ENCODE data around the gene CETN1.

Gene CETN1

GRCh38 chr18:577643-578375 lies 2.4 kb upstream of the CETN1 start:
- no peak for DNase-seq

DNA sequence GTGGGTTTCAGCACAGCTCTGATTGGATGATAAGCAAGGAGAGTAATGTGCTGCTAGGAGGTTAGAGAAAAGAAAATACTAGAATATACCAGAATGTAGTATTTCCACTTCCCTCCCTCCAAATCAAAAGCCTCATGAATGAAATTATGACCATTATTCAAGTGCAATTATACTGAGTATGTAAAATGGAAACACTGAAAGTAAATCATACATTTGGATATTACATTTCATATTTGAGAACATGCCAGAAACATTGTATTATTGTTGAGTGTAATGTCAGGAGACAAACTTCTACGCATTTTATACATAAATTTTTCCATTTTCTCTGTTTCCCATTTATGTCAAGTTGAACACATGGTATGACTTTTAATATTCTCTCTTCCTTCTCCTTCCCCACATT lies 942 bp upstream of the CETN1 start:
- DNase-seq: no peak

DNA sequence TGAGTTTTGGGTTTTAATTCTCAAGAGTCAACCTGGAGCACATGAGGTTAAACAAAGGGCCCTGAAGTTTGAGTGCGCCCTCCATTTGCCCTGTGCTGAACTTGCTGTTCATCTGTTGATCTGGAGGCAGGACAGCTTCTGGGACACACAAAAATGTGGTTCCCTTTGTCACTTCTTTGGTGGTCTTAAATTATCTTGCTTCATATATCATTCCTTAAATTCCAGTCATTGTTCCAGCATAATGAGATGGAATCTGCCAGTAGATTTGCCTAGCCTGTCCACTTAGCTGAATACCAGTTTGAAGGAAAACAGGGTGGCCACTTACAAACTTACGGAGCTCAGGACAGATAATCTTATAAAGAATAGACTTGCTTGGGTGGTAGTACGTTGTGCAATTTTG lies 916 bp downstream of the CETN1 start:
- no peak for DNase-seq

DNA sequence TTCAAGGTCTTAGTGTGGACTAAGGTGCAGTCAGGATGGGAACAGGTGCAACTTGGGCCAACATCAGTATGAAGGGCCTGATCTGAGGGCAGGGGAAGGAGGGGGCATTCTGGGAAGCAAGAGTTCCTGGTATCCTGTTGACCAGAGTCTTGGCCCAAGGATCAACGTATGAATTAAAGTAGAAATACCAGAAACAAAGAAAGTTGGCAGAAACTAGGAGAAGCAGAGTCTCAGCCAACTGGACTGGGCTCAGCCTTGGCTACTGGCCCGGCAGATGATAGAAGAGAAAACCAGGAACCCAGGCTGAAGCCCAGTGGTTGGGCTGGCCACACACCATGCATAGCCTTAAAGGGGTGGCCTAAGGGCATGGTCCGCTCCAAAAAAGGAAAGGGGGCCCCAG lies 2.3 kb downstream of the CETN1 start:
- DNase-seq: no peak

- no peak for DNase-seq
These were observed 14.9 kb downstream of the CETN1 start for GRCh38 chr18:595068-595467.

DNA sequence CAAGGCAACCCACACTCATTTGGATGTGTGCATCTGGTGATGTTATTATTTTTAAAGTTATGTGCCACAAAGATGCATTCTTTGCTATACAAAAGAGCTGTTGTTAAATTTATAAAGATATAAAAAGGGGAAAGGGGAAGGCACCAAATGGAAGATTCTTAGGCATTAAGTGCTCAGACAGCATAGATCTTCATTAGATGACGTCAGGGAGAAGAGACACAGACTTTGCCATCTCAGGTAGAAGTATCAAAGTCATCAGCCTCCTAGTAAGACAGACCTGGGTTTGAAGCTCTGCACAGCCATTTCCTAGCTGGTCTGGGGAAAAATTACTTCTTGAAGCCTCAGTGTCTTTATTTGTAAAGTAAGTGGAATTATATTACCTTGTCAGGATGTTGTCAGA lies 15.4 kb downstream of the CETN1 start:
- DNase-seq: no peak

DNA sequence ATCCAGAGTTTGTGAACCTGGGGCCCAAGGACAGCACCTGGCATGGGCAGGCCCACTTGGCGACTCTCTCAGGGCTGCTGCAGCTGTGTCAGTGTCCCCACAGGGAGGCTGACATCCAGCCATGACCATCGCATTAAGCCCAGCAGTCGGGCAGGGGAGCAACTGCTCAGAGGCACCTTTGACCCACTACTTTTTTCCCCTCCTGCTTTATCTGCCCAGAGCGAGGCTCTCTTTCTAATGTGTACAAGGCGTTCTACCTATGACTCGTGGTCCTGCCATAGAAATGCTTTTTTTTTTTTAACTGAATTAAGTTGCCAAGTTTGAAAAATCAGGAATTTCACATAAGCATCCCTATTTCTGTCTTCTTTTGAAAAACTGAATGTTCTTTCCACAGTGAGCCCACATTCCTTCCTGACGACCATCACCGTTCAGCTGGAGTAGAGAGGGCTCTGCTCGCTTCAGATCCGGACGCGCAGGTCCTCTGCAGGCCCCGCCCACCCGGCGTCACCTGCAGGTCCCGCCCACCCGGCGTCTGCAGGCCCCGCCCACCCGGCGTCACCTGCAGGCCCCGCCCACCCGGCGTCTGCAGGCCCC lies 16.2 kb downstream of the CETN1 start:
- DNase-seq: no peak

- DNase-seq: no peak
These were observed 18.0 kb downstream of the CETN1 start for GRCh38 chr18:598124-598589.

DNA sequence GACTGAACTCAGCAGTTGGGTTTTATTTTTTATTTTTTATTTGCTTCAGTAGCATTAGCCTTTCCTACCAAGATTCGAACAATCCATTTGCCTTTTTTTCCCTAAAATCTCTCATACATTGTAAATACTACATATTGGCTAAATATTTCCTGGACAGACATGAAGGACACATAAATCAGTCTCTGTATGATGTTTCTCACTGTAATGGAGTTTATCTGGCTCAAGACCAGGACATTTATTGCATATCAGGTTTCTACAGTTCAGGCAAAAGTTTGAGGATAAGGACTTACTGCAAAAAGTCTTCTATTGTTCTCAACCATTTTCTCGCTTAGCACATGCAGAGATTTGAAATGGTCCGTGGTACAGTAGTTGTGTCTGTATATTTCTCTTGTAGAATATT lies 19.9 kb downstream of the CETN1 start:
- DNase-seq: no peak

DNA sequence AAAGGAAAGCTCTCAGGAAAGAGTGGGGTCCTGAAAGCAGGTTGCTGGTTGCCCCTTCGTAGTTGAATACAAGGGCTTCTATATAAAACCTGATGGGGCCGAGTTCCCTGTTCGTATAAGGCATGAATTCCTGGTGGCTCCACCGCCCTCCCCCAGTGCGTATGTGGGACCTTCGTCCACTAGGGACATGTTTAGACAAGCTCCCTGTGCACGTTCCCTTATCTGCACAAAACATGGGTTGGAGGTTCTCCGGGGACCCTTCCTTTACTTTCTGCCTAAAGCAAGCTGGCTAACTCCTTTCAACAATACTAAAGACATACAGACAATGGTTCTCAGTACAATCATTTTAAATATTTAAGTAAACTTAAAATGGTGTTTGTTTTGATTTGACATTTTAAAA lies 24.6 kb downstream of the CETN1 start:
- no peak for DNase-seq

DNA sequence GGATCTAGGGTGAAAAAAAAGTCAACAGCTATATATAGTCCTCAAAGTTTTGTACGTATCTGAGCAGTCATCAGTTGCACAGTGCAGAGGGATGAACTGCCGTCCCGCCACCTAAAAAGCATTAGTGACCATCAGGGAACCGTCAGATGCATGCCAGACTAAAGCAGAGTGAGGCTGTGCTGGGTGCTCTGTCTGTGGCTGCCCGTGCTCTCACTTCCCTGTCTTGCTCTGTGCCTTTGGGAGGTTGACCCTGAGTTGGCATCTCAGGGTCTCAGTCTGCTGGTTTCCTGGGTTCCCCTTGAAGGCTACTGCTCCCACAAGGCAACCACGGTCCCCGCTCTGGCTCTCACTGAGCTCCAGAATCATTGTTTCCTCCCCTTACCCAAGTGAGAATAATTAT lies 27.8 kb downstream of the CETN1 start:
- no peak for DNase-seq

DNA sequence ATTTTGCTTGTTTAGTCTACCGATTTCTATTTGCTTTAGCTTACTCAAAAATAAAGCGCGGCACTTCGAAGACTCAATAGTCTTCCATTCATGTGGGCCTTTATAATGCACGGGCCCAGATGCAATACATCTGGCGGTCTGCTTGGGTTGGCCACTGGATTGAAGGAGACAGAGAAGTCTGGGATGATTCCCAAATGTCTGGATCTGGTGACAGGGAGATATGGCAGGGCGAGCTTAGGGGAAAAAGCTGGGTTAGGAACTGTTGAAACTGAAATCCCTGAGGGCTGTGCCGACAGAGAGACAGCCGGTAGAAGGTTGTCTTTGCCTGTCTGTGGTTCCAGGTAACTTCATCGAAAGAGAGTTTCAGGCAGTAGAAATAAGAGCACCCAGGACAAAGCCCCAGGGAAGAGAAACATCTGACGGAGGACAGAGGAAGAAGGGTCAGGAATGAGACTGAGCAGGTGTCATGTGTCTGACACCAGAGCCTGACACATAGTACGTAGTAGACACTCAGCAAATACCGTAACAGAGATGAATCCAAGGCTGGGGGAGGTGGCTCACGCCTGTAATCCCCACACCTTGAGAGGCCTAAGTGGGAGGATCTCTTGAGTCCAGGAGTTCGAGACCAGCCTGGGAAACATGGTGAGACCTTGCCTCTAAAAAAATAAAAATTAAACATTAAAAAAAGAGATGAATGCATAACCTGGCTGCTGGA lies 30.2 kb downstream of the CETN1 start:
- DNase-seq: no peak

GRCh38 chr18:612156-612555 lies 32.0 kb downstream of the CETN1 start:
- no peak for DNase-seq

DNA sequence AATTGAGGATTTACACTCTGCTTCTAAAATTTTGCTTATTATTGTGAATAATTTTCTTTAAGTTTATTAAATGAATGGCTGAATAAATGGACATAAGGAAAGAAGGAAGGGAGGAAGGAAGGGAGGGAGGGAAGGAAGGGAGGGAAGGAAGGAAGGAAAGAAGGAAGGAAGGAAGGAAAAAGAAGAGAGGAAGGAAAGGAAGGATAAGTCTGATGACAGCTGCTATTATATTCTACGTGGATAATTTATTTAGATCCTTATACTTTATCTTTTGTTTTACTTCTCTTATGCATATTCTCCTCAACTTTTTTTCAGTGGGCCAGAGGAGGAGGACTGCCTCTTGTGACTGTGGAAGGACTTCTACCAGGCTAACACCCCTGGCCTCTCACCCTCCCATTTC lies 34.0 kb downstream of the CETN1 start:
- no peak for DNase-seq

DNA sequence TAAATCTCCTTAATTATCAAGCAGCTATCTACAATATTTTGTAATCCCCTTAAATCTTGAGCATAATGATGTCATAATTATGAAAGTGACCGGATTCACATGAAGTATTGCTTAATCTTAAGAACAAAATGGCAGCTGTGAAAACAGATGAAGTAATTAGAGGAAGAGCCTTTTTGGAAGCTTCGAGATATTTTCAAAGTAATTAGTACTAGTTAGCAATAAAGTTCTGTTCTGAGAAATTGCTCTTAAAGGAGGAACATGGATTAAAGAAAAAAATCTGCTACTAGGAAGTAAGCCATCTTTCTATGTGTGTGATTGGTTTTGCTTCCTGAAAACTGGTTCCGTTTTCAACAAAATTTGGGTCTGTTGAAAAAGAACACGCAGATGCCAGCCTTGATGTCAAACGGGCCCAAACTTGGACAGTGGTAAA lies 34.9 kb downstream of the CETN1 start:
- DNase-seq: no peak

GRCh38 chr18:615773-616172 lies 35.6 kb downstream of the CETN1 start:
- DNase-seq: no peak

DNA sequence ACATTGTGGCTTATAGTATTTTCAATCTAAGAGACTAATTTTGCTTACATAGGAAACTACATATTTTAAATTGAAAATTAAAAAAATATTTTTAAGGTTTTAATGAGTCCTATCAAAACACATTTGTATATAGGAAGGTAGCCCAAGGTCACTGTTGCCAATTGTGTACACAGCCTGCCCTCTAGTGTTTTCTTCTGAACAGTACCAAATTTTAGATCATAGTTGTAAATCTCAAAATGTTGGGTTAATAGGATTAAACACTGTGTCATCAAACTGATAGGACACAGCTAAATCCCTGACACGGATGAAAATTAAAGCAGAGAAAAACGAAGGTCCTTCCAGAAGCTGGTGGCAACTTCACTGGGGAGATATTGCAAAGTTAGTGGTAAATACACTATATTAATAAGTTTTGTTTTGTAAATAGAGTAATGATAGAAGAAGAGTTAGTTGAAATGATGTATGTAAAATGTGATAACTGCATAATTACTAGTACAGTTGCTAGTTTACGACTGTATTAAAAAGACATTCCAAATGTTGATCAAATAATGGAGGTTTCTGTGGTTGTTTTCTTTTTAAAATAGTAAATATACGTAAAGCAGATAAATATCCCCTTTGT lies 36.3 kb downstream of the CETN1 start:
- no peak for DNase-seq

- DNase-seq: no peak
These were observed 37.9 kb downstream of the CETN1 start for GRCh38 chr18:617970-618504.

GRCh38 chr18:618618-619017 lies 38.4 kb downstream of the CETN1 start:
- DNase-seq: no peak

GRCh38 chr18:621291-622043 lies 41.3 kb downstream of the CETN1 start:
- no peak for DNase-seq

DNA sequence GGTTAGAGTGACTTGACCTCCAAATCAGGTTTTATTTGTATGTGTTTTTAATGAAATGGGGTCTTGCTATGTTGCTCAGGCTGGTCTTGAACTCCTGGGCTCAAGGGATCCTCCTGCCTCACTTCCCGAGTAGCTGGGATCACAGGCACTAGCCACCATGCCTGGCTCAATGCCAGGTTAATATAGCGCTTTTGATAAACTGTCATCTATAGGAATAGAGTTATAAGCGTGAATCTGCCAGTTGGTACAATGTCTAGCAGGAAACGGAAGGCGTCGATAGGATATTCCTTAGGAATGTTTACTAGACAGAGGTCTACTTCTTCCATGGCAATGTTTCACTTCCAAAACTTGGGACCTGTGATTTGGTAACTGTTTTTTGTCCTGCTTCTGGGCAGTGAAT lies 42.1 kb downstream of the CETN1 start:
- DNase-seq: no peak

GRCh38 chr18:623761-624620 lies 43.8 kb downstream of the CETN1 start:
- DNase-seq: peak; percentile 82

Data from activated effector memory CD4-positive, alpha-beta T cell treated with anti-CD3 and anti-CD28 coated beads, Interleukin-2, amount 50 U/mL, for 16 hours (primary cell).